Liver (tissue), 9 donors: Measurements from ENCODE around the gene CLEC10A. TPM values are rescaled to one million over a fixed set of nuclear protein-coding genes. Genes with fewer than 3 reads are reported as not detected.
"Not testable (repeated sequence)": the region's sequence is repeated elsewhere in the genome, so short reads cannot be mapped to it uniquely, and the experiment has no call there.

Source experiments
- DNase-seq: peaks from one replicate; pipeline ENCODE4 v3.0.0-alpha.2; 2017; ENCODE audit warnings: low spot score
- H3K27ac ChIP-seq, 2 donors: one replicate each; pipeline ENCODE4 v1.7.0; 2013; ENCODE audit warnings: inconsistent platforms in 2 of 2, low read length in 2 of 2, control low read depth in 1 of 2, low read depth in 1 of 2, mild to moderate bottlenecking in 1 of 2
- H3K27me3 ChIP-seq, 4 donors: one replicate each; pipeline versions ENCODE4 v1.6.1 to v1.7.0; 2013; ENCODE audit warnings: low read length in 3 of 4, inconsistent platforms in 1 of 4, mild to moderate bottlenecking in 1 of 4, moderate library complexity in 1 of 4; ENCODE audit not compliant: control insufficient read depth in 4 of 4, insufficient read depth in 4 of 4
- H3K36me3 ChIP-seq, 4 donors: one replicate each; pipeline versions ENCODE4 v1.6.1 to v1.7.0; 2013; ENCODE audit warnings: low read length in 3 of 4, mild to moderate bottlenecking in 3 of 4, low read depth in 1 of 4, moderate library complexity in 1 of 4; ENCODE audit not compliant: control insufficient read depth in 4 of 4, insufficient read depth in 3 of 4
- H3K4me1 ChIP-seq, 4 donors: one replicate each; pipeline versions ENCODE4 v1.6.1 to v1.7.0; 2013; ENCODE audit warnings: low read length in 3 of 4, mild to moderate bottlenecking in 3 of 4, moderate library complexity in 1 of 4; ENCODE audit not compliant: control insufficient read depth in 4 of 4, insufficient read depth in 4 of 4
- H3K4me3 ChIP-seq, 3 donors: one replicate each; pipeline versions ENCODE4 v1.6.1 to v1.7.0; 2013; ENCODE audit warnings: low read length in 3 of 3, control low read depth in 1 of 3, low read depth in 1 of 3, mild to moderate bottlenecking in 1 of 3
- H3K9ac ChIP-seq, 2 donors: one replicate each; pipeline ENCODE4 v1.7.0; 2013; ENCODE audit warnings: low read length in 2 of 2, mild to moderate bottlenecking in 2 of 2, moderate library complexity in 2 of 2, control low read depth in 1 of 2, low read depth in 1 of 2
- H3K9me3 ChIP-seq, 4 donors: one replicate each; pipeline versions ENCODE4 v1.6.1 to v1.7.0; 2013; ENCODE audit warnings: low read length in 3 of 4; ENCODE audit not compliant: control insufficient read depth in 4 of 4
- ATF3 ChIP-seq: IDR thresholded peaks from 2 replicates; pipeline ENCODE4 v1.6.1; 2016; ENCODE audit warnings: antibody characterized with exemption
- EGR1 ChIP-seq, 2 donors: IDR thresholded peaks; 2 replicates each; pipeline ENCODE4 v1.6.1; 2016 to 2018; ENCODE audit warnings: antibody characterized with exemption in 2 of 2, low read depth in 2 of 2
- FOXA1 ChIP-seq: IDR thresholded peaks from 2 replicates; pipeline ENCODE4 v1.6.1; 2016; ENCODE audit warnings: antibody characterized with exemption
- FOXA2 ChIP-seq: IDR thresholded peaks from 2 replicates; pipeline ENCODE4 v1.6.1; 2016; ENCODE audit warnings: antibody characterized with exemption
- GABPA ChIP-seq, 2 donors: IDR thresholded peaks in 1 of 2; conservative IDR thresholded peaks in 1 of 2; 2 replicates each; pipeline ENCODE4 v1.6.1; 2016; ENCODE audit warnings: antibody characterized with exemption in 2 of 2, mild to moderate bottlenecking in 1 of 2, moderate library complexity in 1 of 2
- HNF4A ChIP-seq, 2 donors: conservative IDR thresholded peaks; 2 replicates each; pipeline ENCODE4 v1.6.1; 2016; ENCODE audit warnings: antibody characterized with exemption in 2 of 2, mild to moderate bottlenecking in 2 of 2
- JUND ChIP-seq, 2 donors: IDR thresholded peaks; 2 replicates each; pipeline ENCODE4 v1.6.1; 2016; ENCODE audit warnings: antibody characterized with exemption in 2 of 2
- MAX ChIP-seq: IDR thresholded peaks from 2 replicates; pipeline ENCODE4 v1.6.1; 2016; ENCODE audit warnings: antibody characterized with exemption
- NR2F2 ChIP-seq: IDR thresholded peaks from 2 replicates; pipeline ENCODE4 v1.6.1; 2016; ENCODE audit warnings: antibody characterized with exemption
- RAD21 ChIP-seq, 2 donors: IDR thresholded peaks; 2 replicates each; pipeline ENCODE4 v1.6.1; 2016; ENCODE audit warnings: antibody characterized with exemption in 2 of 2, mild to moderate bottlenecking in 2 of 2
- RXRA ChIP-seq, 2 donors: IDR thresholded peaks; 2 replicates each; pipeline ENCODE4 v1.6.1; 2017 to 2018; ENCODE audit warnings: antibody characterized with exemption in 2 of 2, mild to moderate bottlenecking in 1 of 2
- SP1 ChIP-seq: IDR thresholded peaks from 2 replicates; pipeline ENCODE4 v1.6.1; 2018; ENCODE audit warnings: antibody characterized with exemption, mild to moderate bottlenecking
- TAF1 ChIP-seq: conservative IDR thresholded peaks from 2 replicates; pipeline ENCODE4 v1.6.1; 2016; ENCODE audit warnings: antibody characterized with exemption, mild to moderate bottlenecking
- YY1 ChIP-seq: IDR thresholded peaks from 2 replicates; pipeline ENCODE4 v1.6.1; 2016; ENCODE audit warnings: antibody characterized with exemption, mild to moderate bottlenecking
- ZBTB33 ChIP-seq: IDR thresholded peaks from 2 replicates; pipeline ENCODE4 v1.6.1; 2016; ENCODE audit warnings: antibody characterized with exemption
- WGBS: extraction: QIAGEN DNeasy Blood & Tissue Kit; methylation state at CpG from one replicate; pipeline ENCODE4 v1.1.7; 2013; 5-methylcytosine and 5-hydroxymethylcytosine counted together
- polyA plus RNA-seq, 2 donors: library from polyadenylated mRNA; stranded (reverse) in 1 of 2; unstranded in 1 of 2; fragments of 200-250 nt in 1 of 2; fragments of >200 nt in 1 of 2; fragmentation: Nextera tagmentation in 1 of 2; extraction: Ambion mirVana in 1 of 2; gene quantifications; one replicate each; pipeline versions ENCODE4 v1.2.1 to v1.2.3, GENCODE V29; 2013 to 2015
- total RNA-seq, 2 donors: library from RNA; depleted of rRNA; stranded (reverse); fragments of >200 nt; gene quantifications; one replicate each; pipeline ENCODE4 v1.2.3, GENCODE V29; 2014
- TF ChIP-seq, protein P1 (sequence below): IDR thresholded peaks from 2 replicates; pipeline ENCODE4 v1.6.1; 2016; ENCODE audit warnings: antibody characterized with exemption, mild to moderate bottlenecking
- donor health status: healthy.
- donor health status: healthy.
- donor health status: healthy.
- donor health status: healthy.
- donor health status: healthy.

Gene CLEC10A
- total and polyA plus RNA-seq, 4 donors, result 1.4 to 4.0 (median 3.4) TPM

DNA sequence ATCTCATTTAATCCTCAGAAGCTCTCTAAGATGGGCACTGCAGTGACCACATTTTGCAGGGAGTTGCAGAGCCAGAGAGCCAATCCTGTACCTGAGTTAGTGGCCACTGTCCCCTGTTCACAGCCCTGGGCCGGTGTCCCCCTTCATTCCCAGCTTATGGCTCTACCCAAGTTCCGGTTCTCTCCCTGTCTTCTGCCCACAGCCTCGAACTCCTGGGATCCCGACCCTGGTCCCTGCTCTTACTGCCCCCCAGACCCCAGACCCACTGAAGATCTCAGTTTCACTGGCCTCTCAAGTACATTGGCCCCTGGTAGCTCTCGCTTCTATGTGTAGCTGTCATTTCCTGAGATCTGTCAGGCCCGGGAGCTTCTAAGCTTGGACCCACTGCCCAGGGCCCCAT is 22.4 kb upstream of the CLEC10A start:
- Histone ChIP-seq H3K27ac (no peak overlapping the region), H3K27me3 (no peaks in the 10 kb centered on the region), H3K9me3 (no peaks in the 10 kb centered on the region), H3K36me3 (peaks cover 5 to 44% (median 33%) of the 10 kb centered on the region in 4 donors), H3K4me3 (no peak overlapping the region), H3K4me1 (peaks cover 1 to 6% (median 3%) of the 10 kb centered on the region in 4 donors), H3K9ac (no peak overlapping the region)
- TF ChIP-seq HNF4A (conservative IDR thresholded peaks at IDR 0.05), result no peak
- no peak for TF ChIP-seq JUND (IDR thresholded peaks at IDR 0.05)
- TF ChIP-seq MAX, result no peak
- no peak for TF ChIP-seq RAD21 (IDR thresholded peaks at IDR 0.05)
- TF ChIP-seq RXRA (IDR thresholded peaks at IDR 0.05), result no peak
- TF ChIP-seq FOXA1, result no peak
- TF ChIP-seq ZBTB33, result no peak
- no peak for TF ChIP-seq SP1
- no peak for TF ChIP-seq FOXA2
- no peak for TF ChIP-seq EGR1 (IDR thresholded peaks at IDR 0.05; ENCODE audit: low read depth in 2 of 2)
- TF ChIP-seq NR2F2, result no peak
- no peak for TF ChIP-seq YY1
- no peak for TF ChIP-seq GABPA (IDR thresholded peaks at IDR 0.05 in 1 of 2, conservative IDR thresholded peaks at IDR 0.05 in 1 of 2)
- TF ChIP-seq, protein P1, sequence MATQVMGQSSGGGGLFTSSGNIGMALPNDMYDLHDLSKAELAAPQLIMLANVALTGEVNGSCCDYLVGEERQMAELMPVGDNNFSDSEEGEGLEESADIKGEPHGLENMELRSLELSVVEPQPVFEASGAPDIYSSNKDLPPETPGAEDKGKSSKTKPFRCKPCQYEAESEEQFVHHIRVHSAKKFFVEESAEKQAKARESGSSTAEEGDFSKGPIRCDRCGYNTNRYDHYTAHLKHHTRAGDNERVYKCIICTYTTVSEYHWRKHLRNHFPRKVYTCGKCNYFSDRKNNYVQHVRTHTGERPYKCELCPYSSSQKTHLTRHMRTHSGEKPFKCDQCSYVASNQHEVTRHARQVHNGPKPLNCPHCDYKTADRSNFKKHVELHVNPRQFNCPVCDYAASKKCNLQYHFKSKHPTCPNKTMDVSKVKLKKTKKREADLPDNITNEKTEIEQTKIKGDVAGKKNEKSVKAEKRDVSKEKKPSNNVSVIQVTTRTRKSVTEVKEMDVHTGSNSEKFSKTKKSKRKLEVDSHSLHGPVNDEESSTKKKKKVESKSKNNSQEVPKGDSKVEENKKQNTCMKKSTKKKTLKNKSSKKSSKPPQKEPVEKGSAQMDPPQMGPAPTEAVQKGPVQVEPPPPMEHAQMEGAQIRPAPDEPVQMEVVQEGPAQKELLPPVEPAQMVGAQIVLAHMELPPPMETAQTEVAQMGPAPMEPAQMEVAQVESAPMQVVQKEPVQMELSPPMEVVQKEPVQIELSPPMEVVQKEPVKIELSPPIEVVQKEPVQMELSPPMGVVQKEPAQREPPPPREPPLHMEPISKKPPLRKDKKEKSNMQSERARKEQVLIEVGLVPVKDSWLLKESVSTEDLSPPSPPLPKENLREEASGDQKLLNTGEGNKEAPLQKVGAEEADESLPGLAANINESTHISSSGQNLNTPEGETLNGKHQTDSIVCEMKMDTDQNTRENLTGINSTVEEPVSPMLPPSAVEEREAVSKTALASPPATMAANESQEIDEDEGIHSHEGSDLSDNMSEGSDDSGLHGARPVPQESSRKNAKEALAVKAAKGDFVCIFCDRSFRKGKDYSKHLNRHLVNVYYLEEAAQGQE, result no peak
- TF ChIP-seq ATF3, result no peak
- DNase-seq, result no peak
- WGBS, result 88% methylated on average over 6 of the region's 6 CpGs

GRCh38 chr17:7101531-7101930 is 21.5 kb upstream of the CLEC10A start:
- Histone ChIP-seq H3K9me3 (no peaks in the 10 kb centered on the region), H3K4me1 (peaks cover 1 to 6% (median 3%) of the 10 kb centered on the region in 4 donors), H3K36me3 (peaks cover 5 to 37% (median 30%) of the 10 kb centered on the region in 4 donors), H3K9ac (no peak overlapping the region), H3K27me3 (no peaks in the 10 kb centered on the region), H3K27ac (no peak overlapping the region), H3K4me3 (no peak overlapping the region)
- 87% methylated on average over 14 of the region's 14 CpGs for WGBS
- TF ChIP-seq TAF1 (no peak), FOXA2 (no peak)
- DNase-seq, result no peak

GRCh38 chr17:7100641-7101379 is 20.8 kb upstream of the CLEC10A start:
- peaks cover 5 to 36% (median 25%) of the 10 kb centered on the region in 4 donors for H3K36me3 ChIP-seq
- not testable (repeated sequence) for H3K27me3 ChIP-seq, H3K27ac ChIP-seq, DNase-seq, H3K4me3 ChIP-seq, H3K9ac ChIP-seq, H3K4me1 ChIP-seq, H3K9me3 ChIP-seq
- 97% methylated on average over 50 of the region's 50 CpGs for WGBS
